ENCODE measurements around the gene AOPEP.

AOPEP gene

GRCh38 chr9:94872891-94873511 is 146.5 kb downstream of the AOPEP start:
- no peak for DNase-seq

GRCh38 chr9:94874316-94874715 is 147.8 kb downstream of the AOPEP start:
- DNase-seq, result peak; percentile 88

- DNase-seq, result no peak
These were observed 149.0 kb downstream of the AOPEP start for GRCh38 chr9:94875300-94876020.

GRCh38 chr9:94878804-94879203 is 152.3 kb downstream of the AOPEP start:
- DNase-seq, result peak; percentile 53

- no peak for DNase-seq
These were observed 152.7 kb downstream of the AOPEP start for GRCh38 chr9:94879230-94879629.

GRCh38 chr9:94881023-94881422 is 154.5 kb downstream of the AOPEP start:
- DNase-seq, result peak; percentile 75

GRCh38 chr9:94881454-94881853 is 155.0 kb downstream of the AOPEP start:
- DNase-seq, result no peak

- DNase-seq, result no peak
These were observed 155.4 kb downstream of the AOPEP start for GRCh38 chr9:94881940-94882339.

- no peak for DNase-seq
These were observed 156.6 kb downstream of the AOPEP start for GRCh38 chr9:94882966-94883641.

- no peak for DNase-seq
These were observed 159.5 kb downstream of the AOPEP start for GRCh38 chr9:94885854-94886447.

- no peak for DNase-seq
These were observed 161.2 kb downstream of the AOPEP start for GRCh38 chr9:94887721-94888120.

GRCh38 chr9:94888775-94889174 is 162.3 kb downstream of the AOPEP start:
- no peak for DNase-seq

GRCh38 chr9:94889628-94890027 is 163.1 kb downstream of the AOPEP start:
- no peak for DNase-seq

- DNase-seq, result no peak
These were observed 164.7 kb downstream of the AOPEP start for GRCh38 chr9:94891183-94891582.

GRCh38 chr9:94892675-94893074 is 166.2 kb downstream of the AOPEP start:
- DNase-seq, result no peak

- no peak for DNase-seq
These were observed 167.7 kb downstream of the AOPEP start for GRCh38 chr9:94894094-94894699.

GRCh38 chr9:94895668-94896067 is 169.2 kb downstream of the AOPEP start:
- DNase-seq, result no peak

- DNase-seq, result no peak
These were observed 170.0 kb downstream of the AOPEP start for GRCh38 chr9:94896512-94896911.

- no peak for DNase-seq
These were observed 173.1 kb downstream of the AOPEP start for GRCh38 chr9:94899464-94900221.

- peak; percentile 97 for DNase-seq
These were observed 173.9 kb downstream of the AOPEP start for GRCh38 chr9:94900222-94901018.

- DNase-seq, result no peak
These were observed 174.5 kb downstream of the AOPEP start for GRCh38 chr9:94901019-94901363.
